Measurements from ENCODE around the gene TBCA. TPM values are rescaled to one million over a fixed set of nuclear protein-coding genes. Genes with fewer than 3 reads are reported as not detected.

Gene TBCA
- total RNA-seq, result 100 to 1,000 TPM in 2 of 3 donors, 10 to 100 TPM in 1; 79.7 to 136 (median 111) TPM
- long read RNA-seq, donor 1, transcript TBCA-202 (4 exons, 683 nt), result major isoform, 42 of 48 reads
- long read RNA-seq, donor 1, partial matches to known transcripts, result 1 of 48 reads
- long read RNA-seq, donor 1, other reads (novel, unspliced or antisense), result 4 of 48 reads
- long read RNA-seq, donor 2, transcript TBCA-202 (4 exons, 683 nt), result major isoform, 52 of 57 reads
- long read RNA-seq, donor 2, partial matches to known transcripts, result 0 of 57 reads
- long read RNA-seq, donor 2, other reads (novel, unspliced or antisense), result 3 of 57 reads

GRCh38 chr5:77775790-77776553 is at the start of gene TBCA:
Gene TBCA, minus strand, starts transcription at chr5:77776339. Its CDS starts 82 bp downstream, at chr5:77776257.
- TF ChIP-seq CTCF (IDR thresholded peaks at IDR 0.05), result no peak
- intact Hi-C loops (cut with DNase I, micrococcal nuclease), result no loop called here
- H3K4me1 ChIP-seq (ENCODE audit: low read depth), result peaks cover 16% of the 10 kb centered on the region
- H3K9me3 ChIP-seq, result no peaks in the 10 kb centered on the region
- no peaks in the 10 kb centered on the region for H3K36me3 ChIP-seq (ENCODE audit: low read depth)
- H3K4me3 ChIP-seq, result peak within 1 kb of the TSS; percentile 67
- peak; percentile 89 to 93 (median 91) for DNase-seq
- ATAC-seq, result peak; percentile 97

GRCh38 chr5:77824981-77825380 is 48.8 kb upstream of the TBCA start:
- TF ChIP-seq CTCF (IDR thresholded peaks at IDR 0.05), result no peak
- no peaks in the 10 kb centered on the region for H3K4me1 ChIP-seq (ENCODE audit: low read depth)
- no peaks in the 10 kb centered on the region for H3K9me3 ChIP-seq
- no peak for ATAC-seq
- no peak overlapping the region for H3K4me3 ChIP-seq
- DNase-seq, result no peak
- intact Hi-C loops (cut with DNase I, micrococcal nuclease), result no loop called here
- H3K36me3 ChIP-seq (ENCODE audit: low read depth), result no peaks in the 10 kb centered on the region

- TF ChIP-seq CTCF (IDR thresholded peaks at IDR 0.05), result no peak
- no peak for ATAC-seq
- H3K4me3 ChIP-seq, result no peak overlapping the region
- H3K9me3 ChIP-seq, result no peaks in the 10 kb centered on the region
- intact Hi-C loops (cut with DNase I, micrococcal nuclease), result no loop called here
- H3K4me1 ChIP-seq (ENCODE audit: low read depth), result no peaks in the 10 kb centered on the region
- H3K36me3 ChIP-seq (ENCODE audit: low read depth), result no peaks in the 10 kb centered on the region
- DNase-seq, result no peak
These were observed 40.5 kb upstream of the TBCA start for GRCh38 chr5:77816686-77817085.

GRCh38 chr5:77812926-77813589 is 36.9 kb upstream of the TBCA start:
- no peak for ATAC-seq
- no peak for DNase-seq
- Histone ChIP-seq H3K4me3 (no peak overlapping the region), H3K9me3 (peaks cover 4% of the 10 kb centered on the region), H3K36me3 (ENCODE audit: low read depth) (no peaks in the 10 kb centered on the region), H3K4me1 (ENCODE audit: low read depth) (no peaks in the 10 kb centered on the region)
- TF ChIP-seq CTCF (IDR thresholded peaks at IDR 0.05), result no peak
- intact Hi-C loops (cut with DNase I, micrococcal nuclease), result no loop called here

GRCh38 chr5:77806213-77806843 is 30.2 kb upstream of the TBCA start:
- no peak for TF ChIP-seq CTCF (IDR thresholded peaks at IDR 0.05)
- no peak for DNase-seq
- H3K4me3 ChIP-seq, result no peak overlapping the region
- H3K4me1 ChIP-seq (ENCODE audit: low read depth), result no peaks in the 10 kb centered on the region
- ATAC-seq, result no peak
- peaks cover 4% of the 10 kb centered on the region for H3K9me3 ChIP-seq
- intact Hi-C loops (cut with DNase I, micrococcal nuclease), result no loop called here
- no peaks in the 10 kb centered on the region for H3K36me3 ChIP-seq (ENCODE audit: low read depth)

All from mucosa of descending colon (tissue), 3 donors.